RWPE2 (cell line): ENCODE measurements around the gene TPRA1.

ENCODE experiments used
- ATAC-seq: fragments of 200-7000 bp; cut with Tn5 transposase; 3 replicates; pipeline ENCODE4 v1.9.1; 2021; ENCODE audit warnings: low read depth
- DNase-seq: peaks from one replicate; pipeline ENCODE4 v3.0.0-alpha.2; 2020; ENCODE audit warnings: low spot score
- H3K27ac ChIP-seq: fragments of 450-650 bp; 2 replicates; pipeline ENCODE4 v1.5.1; 2017; ENCODE audit warnings: mild to moderate bottlenecking; ENCODE audit not compliant: poor library complexity, severe bottlenecking
- H3K27me3 ChIP-seq: fragments of 250-450 bp; sonication (Bioruptor Pico); 2 replicates; pipeline ENCODE4 v1.5.1; 2021; ENCODE audit warnings: mild to moderate bottlenecking, moderate library complexity; ENCODE audit not compliant: insufficient read depth, poor library complexity, severe bottlenecking
- H3K36me3 ChIP-seq: fragments of 250-450 bp; sonication (Bioruptor Pico); 2 replicates; pipeline ENCODE4 v1.5.1; 2020; ENCODE audit warnings: low read depth, mild to moderate bottlenecking, moderate library complexity
- H3K4me1 ChIP-seq: fragments of 250-450 bp; sonication (Bioruptor Pico); 2 replicates; pipeline ENCODE4 v1.5.1; 2021; ENCODE audit warnings: mild to moderate bottlenecking, moderate library complexity; ENCODE audit not compliant: insufficient read depth, poor library complexity, severe bottlenecking
- H3K4me3 ChIP-seq: fragments of 250-450 bp; sonication (Bioruptor Pico); 2 replicates; pipeline ENCODE4 v1.5.1; 2021; ENCODE audit warnings: mild to moderate bottlenecking, moderate library complexity; ENCODE audit not compliant: severe bottlenecking
- H3K9me3 ChIP-seq: fragments of 250-450 bp; sonication (Bioruptor Pico); 2 replicates; pipeline ENCODE4 v1.5.1; 2021; ENCODE audit warnings: mild to moderate bottlenecking, moderate library complexity; ENCODE audit not compliant: severe bottlenecking
- CTCF ChIP-seq: fragments of 450-650 bp; IDR thresholded peaks from one replicate; pipeline ENCODE4 v1.5.1; 2017; ENCODE audit warnings: mild to moderate bottlenecking, moderate library complexity; ENCODE audit not compliant: poor library complexity, severe bottlenecking

TPRA1 gene

GRCh38 chr3:127580327-127581060 is 10.0 kb downstream of the TPRA1 start:
- Histone ChIP-seq H3K27ac (no peak overlapping the region), H3K9me3 (no peaks in the 10 kb centered on the region), H3K4me1 (no peaks in the 10 kb centered on the region), H3K27me3 (no peaks in the 10 kb centered on the region), H3K4me3 (no peak overlapping the region), H3K36me3 (peaks cover 4% of the 10 kb centered on the region; the same call in 1 of the 2 replicates)
- no peak for TF ChIP-seq CTCF
- no peak for DNase-seq
- ATAC-seq = no peak

GRCh38 chr3:127578802-127579201 is 11.7 kb downstream of the TPRA1 start:
- Histone ChIP-seq H3K36me3 (peaks cover 15% of the 10 kb centered on the region), H3K27ac (no peak overlapping the region), H3K4me1 (no peaks in the 10 kb centered on the region), H3K4me3 (no peak overlapping the region), H3K9me3 (no peaks in the 10 kb centered on the region), H3K27me3 (no peaks in the 10 kb centered on the region)
- ATAC-seq (no peak), DNase-seq (no peak)
- no peak for TF ChIP-seq CTCF

- DNase-seq (no peak), ATAC-seq (no peak)
- no peaks in the 10 kb centered on the region for H3K4me1 ChIP-seq
- no peak overlapping the region for H3K27ac ChIP-seq
- no peak for TF ChIP-seq CTCF
- H3K36me3 ChIP-seq = peaks cover 20% of the 10 kb centered on the region
- no peak overlapping the region for H3K4me3 ChIP-seq
- H3K27me3 ChIP-seq = no peaks in the 10 kb centered on the region
- no peaks in the 10 kb centered on the region for H3K9me3 ChIP-seq
Measured at GRCh38 chr3:127578168-127578567, 12.4 kb downstream of the TPRA1 start.

GRCh38 chr3:127577448-127577847 is 13.1 kb downstream of the TPRA1 start:
- no peaks in the 10 kb centered on the region for H3K4me1 ChIP-seq
- ATAC-seq (no peak), DNase-seq (no peak)
- H3K4me3 ChIP-seq = no peak overlapping the region
- peaks cover 27% of the 10 kb centered on the region for H3K36me3 ChIP-seq
- no peaks in the 10 kb centered on the region for H3K27me3 ChIP-seq
- no peak overlapping the region for H3K27ac ChIP-seq
- no peak for TF ChIP-seq CTCF
- no peaks in the 10 kb centered on the region for H3K9me3 ChIP-seq
